ENCODE results near the gene MARCHF9.

The MARCHF9 gene

DNA sequence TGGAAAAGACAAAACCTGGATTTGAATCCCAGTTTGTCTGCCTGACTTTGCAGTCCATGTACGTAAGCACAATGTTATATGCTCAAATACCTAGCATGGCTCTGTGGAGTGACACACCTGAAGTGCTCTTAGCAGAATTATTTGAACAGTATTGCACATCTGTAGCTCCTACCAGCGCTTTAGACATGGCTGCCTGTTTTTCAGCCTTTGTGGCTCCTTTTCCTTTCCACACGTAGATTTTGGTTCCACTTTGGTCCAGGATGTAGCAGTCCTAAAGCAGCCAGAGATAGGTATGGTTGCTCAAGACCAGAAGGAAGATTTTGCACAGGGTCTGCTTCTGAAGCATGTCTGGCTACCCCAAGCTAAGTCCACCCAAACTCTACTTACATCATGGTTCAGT lies 54.5 kb downstream of the MARCHF9 start:
- DNase-seq (ENCODE audit: low read depth) = no peak
- H3K4me3 ChIP-seq (ENCODE audit: control insufficient read depth, low read depth, low read length) = no peak overlapping the region

More for the DNA sequence above, 54.5 kb downstream of the MARCHF9 start:
- TF ChIP-seq, protein P1, sequence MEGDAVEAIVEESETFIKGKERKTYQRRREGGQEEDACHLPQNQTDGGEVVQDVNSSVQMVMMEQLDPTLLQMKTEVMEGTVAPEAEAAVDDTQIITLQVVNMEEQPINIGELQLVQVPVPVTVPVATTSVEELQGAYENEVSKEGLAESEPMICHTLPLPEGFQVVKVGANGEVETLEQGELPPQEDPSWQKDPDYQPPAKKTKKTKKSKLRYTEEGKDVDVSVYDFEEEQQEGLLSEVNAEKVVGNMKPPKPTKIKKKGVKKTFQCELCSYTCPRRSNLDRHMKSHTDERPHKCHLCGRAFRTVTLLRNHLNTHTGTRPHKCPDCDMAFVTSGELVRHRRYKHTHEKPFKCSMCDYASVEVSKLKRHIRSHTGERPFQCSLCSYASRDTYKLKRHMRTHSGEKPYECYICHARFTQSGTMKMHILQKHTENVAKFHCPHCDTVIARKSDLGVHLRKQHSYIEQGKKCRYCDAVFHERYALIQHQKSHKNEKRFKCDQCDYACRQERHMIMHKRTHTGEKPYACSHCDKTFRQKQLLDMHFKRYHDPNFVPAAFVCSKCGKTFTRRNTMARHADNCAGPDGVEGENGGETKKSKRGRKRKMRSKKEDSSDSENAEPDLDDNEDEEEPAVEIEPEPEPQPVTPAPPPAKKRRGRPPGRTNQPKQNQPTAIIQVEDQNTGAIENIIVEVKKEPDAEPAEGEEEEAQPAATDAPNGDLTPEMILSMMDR (IDR thresholded peaks at IDR 0.05; ENCODE audit: control insufficient read depth, insufficient read depth, low read depth, low read length, missing control alignments) = no peak
